Esophagus squamous epithelium (tissue), 4 donors: ENCODE results near the gene USP9X.

Experiments used
- CTCF ChIP-seq, 6 experiments: fragments of 450-650 bp in 4 of 6; fragments of 200-600 bp in 2 of 6; sonication (generic) in 2 of 6; IDR thresholded peaks; one replicate each; pipeline ENCODE4 v1.5.1; 2016 to 2019; ENCODE audit warnings: antibody characterized with exemption in 6 of 6, mild to moderate bottlenecking in 4 of 6, moderate library complexity in 4 of 6
- POLR2A ChIP-seq, 4 donors: fragments of 450-650 bp; IDR thresholded peaks; one replicate each; pipeline ENCODE4 v1.6.1; 2017; ENCODE audit warnings: antibody characterized with exemption in 4 of 4, mild to moderate bottlenecking in 4 of 4, moderate library complexity in 3 of 4

GRCh38 chrX:41250867-41251266, 165.6 kb downstream of the USP9X start:
- no peak for TF ChIP-seq CTCF (IDR thresholded peaks at IDR 0.05)
- TF ChIP-seq POLR2A (IDR thresholded peaks at IDR 0.05), result no peak
